Activated T-helper 1 cell treated with anti-CD3 and anti-CD28 coated beads, Interleukin-12 subunit alpha, Interleukin-12 subunit beta, Interleukin-2, Interleukin-4 antibody, amounts not matched to agents 30 ng/mL and 10 ng/mL and 1 ng/mL, durations not matched to agents 14 hours and 24 hours and 36 hours (primary cell): Measurements from ENCODE around the gene IFT172. TPM values are rescaled to one million over a fixed set of nuclear protein-coding genes. Genes with fewer than 3 reads are reported as not detected.

Experiments used
- DNase-seq: peaks from one replicate; pipeline ENCODE4 v3.0.0; 2021; ENCODE audit warnings: low spot score
- H3K27ac Mint-ChIP-seq: one replicate; pipeline ENCODE4 v1.8.0; 2021; ENCODE audit warnings: mild to moderate bottlenecking, mixed read lengths
- H3K27me3 Mint-ChIP-seq: one replicate; pipeline ENCODE4 v1.8.0; 2022; ENCODE audit warnings: mild to moderate bottlenecking, moderate library complexity, mixed read lengths; ENCODE audit not compliant: insufficient read depth
- H3K36me3 Mint-ChIP-seq: one replicate; pipeline ENCODE4 v1.8.0; 2021; ENCODE audit warnings: low read depth, mixed read lengths
- H3K4me1 Mint-ChIP-seq: one replicate; pipeline ENCODE4 v1.8.0; 2021; ENCODE audit warnings: low read depth, mixed read lengths
- H3K4me3 Mint-ChIP-seq: one replicate; pipeline ENCODE4 v1.8.0; 2021; ENCODE audit warnings: mild to moderate bottlenecking, moderate library complexity, mixed read lengths
- H3K9me3 Mint-ChIP-seq: one replicate; pipeline ENCODE4 v1.8.0; 2021; ENCODE audit warnings: mixed read lengths
- intact Hi-C: fragments of 100-400 bp; cut with micrococcal nuclease; formaldehyde crosslinking; loops from one replicate; pipeline ENCODE4 v1.15.1; 2024
- total RNA-seq: library from RNA; stranded (reverse); gene quantifications from 2 replicates; pipeline ENCODE4 v1.2.3, GENCODE V29; 2022

The IFT172 gene
- total RNA-seq, 1 donor from 2014 or later, result 13.5 TPM

DNA sequence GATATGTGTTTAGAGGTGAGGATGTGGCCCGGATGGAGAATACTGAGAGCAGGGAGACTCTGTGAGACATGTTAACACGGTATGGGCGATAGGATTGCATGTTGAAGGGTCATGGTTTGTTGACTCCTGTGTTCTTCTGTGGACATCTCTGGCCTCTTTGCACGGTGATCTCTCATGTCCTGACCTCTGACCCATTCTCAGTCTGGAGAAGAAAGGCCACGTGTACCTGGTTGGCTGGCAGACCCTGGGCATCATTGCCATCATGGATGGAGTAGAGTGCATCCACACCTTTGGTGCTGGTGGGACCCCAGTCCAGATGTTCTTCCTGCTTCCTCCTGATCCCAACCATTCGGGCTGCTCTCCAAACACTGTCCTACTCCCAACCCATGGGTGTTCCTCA is 17.0 kb upstream of the IFT172 start:
- H3K9me3 Mint-ChIP-seq, result no peaks in the 10 kb centered on the region
- no peak overlapping the region for H3K27ac Mint-ChIP-seq
- intact Hi-C loops, result no loop called here
- H3K4me3 Mint-ChIP-seq, result no peak overlapping the region
- H3K27me3 Mint-ChIP-seq, result peaks cover 18% of the 10 kb centered on the region
- DNase-seq, result no peak
- H3K4me1 Mint-ChIP-seq, result no peaks in the 10 kb centered on the region
- no peaks in the 10 kb centered on the region for H3K36me3 Mint-ChIP-seq

DNA sequence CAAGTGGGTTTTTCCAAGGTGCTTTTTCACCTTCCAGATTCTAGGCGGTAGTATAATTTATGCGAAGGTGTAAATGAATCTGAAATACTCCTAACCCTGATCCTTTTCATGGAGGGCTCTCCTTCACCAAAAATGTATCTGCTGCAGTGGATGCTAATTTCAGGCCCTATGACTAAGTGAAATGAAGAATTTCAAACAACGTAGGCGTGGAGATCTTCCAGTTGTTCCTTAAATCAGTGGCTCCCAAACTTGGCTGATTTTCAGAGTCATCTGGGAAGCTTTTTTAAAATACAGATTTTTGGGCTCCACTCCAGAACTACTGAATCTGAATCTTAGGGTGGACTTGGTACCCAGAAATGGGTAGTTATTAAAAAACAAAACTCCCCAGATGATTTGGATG is 12.6 kb upstream of the IFT172 start:
- no peak overlapping the region for H3K27ac Mint-ChIP-seq
- DNase-seq, result no peak
- no peak overlapping the region for H3K4me3 Mint-ChIP-seq
- intact Hi-C loops, result no loop called here
- H3K27me3 Mint-ChIP-seq, result peaks cover 16% of the 10 kb centered on the region
- H3K4me1 Mint-ChIP-seq, result no peaks in the 10 kb centered on the region
- no peaks in the 10 kb centered on the region for H3K9me3 Mint-ChIP-seq
- no peaks in the 10 kb centered on the region for H3K36me3 Mint-ChIP-seq

DNA sequence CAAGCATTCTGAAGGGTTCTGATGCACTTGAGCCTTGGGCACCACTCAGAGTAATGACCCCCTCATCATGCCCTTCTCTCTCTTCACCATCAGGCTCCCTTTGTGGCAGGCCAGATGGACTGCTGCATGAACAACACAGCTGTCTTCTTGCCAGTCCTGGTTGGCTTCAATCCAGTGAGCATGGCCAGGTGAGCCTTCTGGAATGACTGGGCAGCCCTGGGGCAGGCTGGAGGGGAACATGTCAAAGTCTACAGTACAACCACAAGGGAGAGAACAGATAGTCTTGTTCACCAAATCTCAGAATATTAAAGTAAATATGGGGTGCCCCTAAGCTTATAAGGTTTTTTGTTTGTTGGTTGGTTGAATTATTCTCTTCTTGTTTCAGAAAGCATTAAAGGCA is 11.5 kb upstream of the IFT172 start:
- Mint-ChIP-seq H3K27me3 (peaks cover 27% of the 10 kb centered on the region), H3K36me3 (no peaks in the 10 kb centered on the region), H3K4me3 (no peak overlapping the region), H3K9me3 (no peaks in the 10 kb centered on the region), H3K4me1 (no peaks in the 10 kb centered on the region), H3K27ac (no peak overlapping the region)
- DNase-seq, result no peak
- intact Hi-C loops, result no loop called here

DNA sequence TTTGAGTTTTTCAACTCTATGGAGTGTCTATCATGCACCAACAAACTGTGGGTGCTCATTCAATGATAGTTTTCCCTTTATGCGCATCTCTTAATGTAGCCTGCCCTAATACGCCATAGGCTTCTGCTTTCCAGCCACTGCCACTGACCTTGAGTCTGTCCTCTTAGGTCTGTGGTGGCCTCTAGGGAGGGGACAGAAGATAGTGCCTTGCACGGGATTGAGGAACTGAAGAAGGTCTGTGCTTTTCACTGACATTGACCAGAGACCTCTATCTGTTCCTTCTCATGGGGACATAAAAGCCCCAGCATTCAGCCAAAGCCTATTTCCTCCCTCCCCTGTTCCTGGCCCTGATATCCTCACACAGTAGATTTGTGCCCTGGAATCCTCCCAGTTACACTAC is 9.4 kb upstream of the IFT172 start:
- peaks cover 42% of the 10 kb centered on the region for H3K27me3 Mint-ChIP-seq
- no peak overlapping the region for H3K27ac Mint-ChIP-seq
- H3K36me3 Mint-ChIP-seq, result no peaks in the 10 kb centered on the region
- H3K4me3 Mint-ChIP-seq, result no peak overlapping the region
- H3K4me1 Mint-ChIP-seq, result peaks cover 8% of the 10 kb centered on the region
- H3K9me3 Mint-ChIP-seq, result no peaks in the 10 kb centered on the region
- intact Hi-C loops, result no loop called here
- no peak for DNase-seq

DNA sequence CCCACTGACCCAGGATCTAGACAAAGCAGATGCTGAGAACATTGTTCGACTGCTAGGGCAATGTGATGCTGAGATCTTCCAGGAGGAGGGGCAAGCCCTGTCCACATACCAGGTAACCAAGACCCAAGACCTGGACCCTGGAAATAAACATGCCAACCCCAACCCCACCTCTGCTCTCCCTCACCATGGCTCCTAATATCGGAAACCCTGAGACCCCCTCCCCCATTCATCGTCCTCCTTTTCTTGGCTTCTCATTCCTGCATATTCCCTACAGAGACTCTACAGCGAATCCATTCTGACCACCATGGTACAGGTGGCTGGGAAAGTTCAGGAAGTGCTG is 7.7 kb upstream of the IFT172 start:
- Mint-ChIP-seq H3K27ac (no peak overlapping the region), H3K36me3 (no peaks in the 10 kb centered on the region), H3K4me3 (no peak overlapping the region), H3K4me1 (peaks cover 8% of the 10 kb centered on the region), H3K27me3 (peaks cover 47% of the 10 kb centered on the region), H3K9me3 (no peaks in the 10 kb centered on the region)
- no peak for DNase-seq
- intact Hi-C loops, result no loop called here

DNA sequence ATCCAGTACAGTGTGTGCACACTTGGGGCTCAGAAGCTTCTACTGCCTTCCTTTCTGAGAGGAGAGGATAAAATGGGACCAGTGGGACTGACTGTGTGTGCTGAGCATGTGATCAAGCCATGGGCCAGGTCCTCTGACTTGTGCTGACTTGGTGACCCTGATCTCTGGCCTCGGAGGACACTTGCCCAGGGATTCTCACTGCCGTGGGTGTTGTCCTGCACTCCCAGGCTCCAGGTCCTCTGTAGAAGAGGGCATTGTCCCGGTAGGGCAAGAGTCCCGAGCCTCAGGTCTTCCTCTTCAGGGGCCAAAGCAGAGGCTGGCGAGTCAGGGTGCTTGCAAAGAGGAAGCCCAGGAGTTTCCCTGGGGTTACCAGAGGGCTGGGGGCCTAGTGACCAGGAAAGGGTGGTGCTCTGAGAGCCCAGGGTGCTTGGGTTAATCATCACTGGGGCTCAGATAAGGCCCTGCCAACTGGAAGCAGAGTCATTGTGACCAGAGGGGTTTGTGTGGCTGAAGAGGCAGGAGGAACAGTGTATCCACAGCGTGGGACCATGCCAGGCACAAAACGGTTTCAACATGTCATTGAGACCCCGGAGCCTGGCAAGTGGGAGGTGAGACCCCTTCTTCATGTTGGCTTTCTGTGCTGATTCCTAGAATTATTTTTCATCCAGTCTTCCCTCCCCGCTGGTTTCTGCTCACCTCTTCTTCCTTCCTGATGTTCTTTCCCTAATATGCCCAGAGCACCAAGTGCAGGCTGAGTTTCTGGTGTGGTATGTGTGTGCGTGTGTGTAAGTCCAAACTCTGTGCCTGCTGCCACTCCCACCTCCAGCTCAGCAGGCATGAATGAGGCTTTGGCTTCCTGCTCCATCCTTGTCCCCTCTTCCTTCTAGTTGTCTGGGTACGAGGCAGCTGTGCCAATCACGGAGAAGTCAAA is 7.1 kb upstream of the IFT172 start, which contains the start of gene GCKR:
TSS of gene GCKR (plus strand) at position 483 of the 931 bp plus-strand sequence. CDS start at position 549, 66 bp downstream.
- Mint-ChIP-seq H3K36me3 (no peaks in the 10 kb centered on the region), H3K4me3 (peak within 1 kb of the TSS; percentile 70), H3K9me3 (no peaks in the 10 kb centered on the region), H3K27ac (no peak within 1 kb of the TSS), H3K4me1 (peaks cover 8% of the 10 kb centered on the region), H3K27me3 (peaks cover 46% of the 10 kb centered on the region)
- no peak for DNase-seq
- intact Hi-C loops, result no loop called here

DNA sequence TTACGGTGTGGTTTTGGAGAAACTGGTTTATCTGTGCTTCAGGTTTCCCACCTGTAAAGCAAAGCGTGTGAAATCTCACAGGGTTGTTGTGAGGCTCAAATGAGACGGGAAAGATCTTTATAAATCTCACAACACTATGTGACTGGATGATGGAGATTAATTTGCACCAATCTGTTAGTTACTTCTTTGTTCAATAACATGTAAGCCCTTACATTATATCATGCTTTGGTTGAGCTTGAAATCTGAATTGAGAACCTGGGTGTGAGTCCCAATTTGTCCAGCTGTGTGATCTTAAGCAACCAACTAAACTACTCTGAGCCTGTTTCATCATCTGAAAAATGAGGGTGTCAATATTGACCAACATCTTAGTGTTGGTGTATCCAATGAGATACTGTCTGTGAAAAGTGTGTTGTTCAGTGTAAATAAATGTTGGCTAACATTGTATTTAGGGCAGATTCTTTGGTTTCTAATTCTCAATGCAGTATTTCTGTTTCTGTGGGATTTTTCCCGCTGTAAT is 6.4 kb upstream of the IFT172 start:
- no peak for DNase-seq
- Mint-ChIP-seq H3K27ac (no peak overlapping the region), H3K9me3 (no peaks in the 10 kb centered on the region), H3K27me3 (peaks cover 44% of the 10 kb centered on the region), H3K36me3 (no peaks in the 10 kb centered on the region), H3K4me1 (peaks cover 14% of the 10 kb centered on the region), H3K4me3 (peak overlapping the region; percentile 70)
- intact Hi-C loops, result no loop called here

DNA sequence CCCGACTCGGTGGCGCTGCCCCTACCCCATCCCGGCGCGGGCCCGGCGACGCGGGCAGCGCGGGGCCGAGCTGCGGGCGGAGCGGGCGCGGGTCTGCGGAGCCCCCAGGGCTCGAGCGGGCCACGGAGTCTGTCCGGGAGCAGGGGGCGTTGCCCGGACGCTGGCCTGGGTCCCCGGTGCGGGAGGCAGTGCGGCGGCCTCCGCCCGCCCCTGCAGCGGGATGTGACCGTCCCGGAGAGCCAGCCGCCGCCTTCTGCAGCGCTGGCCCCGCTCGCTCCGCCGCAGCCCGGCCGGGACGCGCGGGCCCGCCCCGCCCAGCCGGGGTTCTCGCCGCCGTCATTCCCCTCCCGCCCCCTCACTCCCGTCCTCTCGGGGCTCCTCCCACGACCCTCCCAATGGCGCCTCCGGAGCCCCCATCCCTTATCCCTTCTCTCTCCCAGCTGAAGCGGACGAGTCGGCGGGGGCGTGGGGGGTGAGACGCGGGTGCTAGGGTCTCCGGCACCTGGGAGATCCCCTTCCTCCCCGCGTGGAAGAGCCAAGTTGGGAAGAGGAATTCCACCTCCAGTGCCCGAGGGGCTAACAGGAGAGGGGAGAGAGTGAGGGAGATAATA is 5.5 kb upstream of the IFT172 start, which contains the start of gene FNDC4:
TSS of gene FNDC4 (minus strand) at position 257 of the 611 bp plus-strand sequence. CDS start 521 bp downstream, outside the sequence.
- Mint-ChIP-seq H3K4me3 (peak within 1 kb of the TSS; percentile 70), H3K36me3 (no peaks in the 10 kb centered on the region), H3K4me1 (peaks cover 19% of the 10 kb centered on the region), H3K9me3 (no peaks in the 10 kb centered on the region), H3K27me3 (peaks cover 44% of the 10 kb centered on the region), H3K27ac (no peak within 1 kb of the TSS)
- DNase-seq, result peak; percentile 15
- intact Hi-C loops, result no loop called here

DNA sequence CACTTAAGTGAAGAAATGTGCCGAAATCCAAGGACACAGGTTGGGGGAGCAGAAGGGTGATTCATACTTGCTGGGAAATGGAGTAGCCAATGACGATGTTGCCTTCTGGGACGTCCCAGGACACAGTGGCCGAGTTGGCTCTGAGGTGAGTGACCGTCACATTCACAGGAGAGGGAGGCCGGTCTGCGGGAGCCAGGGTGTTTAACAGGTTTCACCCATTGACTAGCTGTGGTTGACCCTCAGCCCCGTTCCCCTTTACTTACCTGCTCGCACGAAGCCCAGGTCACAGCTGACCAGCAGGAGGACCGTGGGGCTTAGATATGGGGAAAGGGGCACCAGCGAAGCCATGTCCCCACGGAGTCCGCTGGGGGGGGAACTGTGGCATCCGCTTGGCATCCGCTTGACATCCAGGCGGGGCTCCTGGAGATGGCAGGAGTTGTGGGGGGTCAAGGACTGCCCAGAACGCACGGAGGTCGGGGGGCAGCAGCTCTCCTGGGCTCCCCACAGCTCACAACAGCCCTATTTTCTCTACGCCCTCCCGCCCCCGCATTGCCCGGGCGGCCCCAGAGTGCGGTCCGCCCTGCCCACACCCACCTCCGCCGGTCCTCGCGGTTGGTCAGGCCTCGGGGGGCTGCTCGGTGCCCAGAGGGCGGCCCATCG is 4.9 kb upstream of the IFT172 start:
- Mint-ChIP-seq H3K36me3 (no peaks in the 10 kb centered on the region), H3K27me3 (peaks cover 44% of the 10 kb centered on the region), H3K27ac (no peak overlapping the region), H3K4me3 (peak overlapping the region; percentile 32), H3K4me1 (peaks cover 26% of the 10 kb centered on the region), H3K9me3 (no peaks in the 10 kb centered on the region)
- no peak for DNase-seq
- intact Hi-C loops, result no loop called here

DNA sequence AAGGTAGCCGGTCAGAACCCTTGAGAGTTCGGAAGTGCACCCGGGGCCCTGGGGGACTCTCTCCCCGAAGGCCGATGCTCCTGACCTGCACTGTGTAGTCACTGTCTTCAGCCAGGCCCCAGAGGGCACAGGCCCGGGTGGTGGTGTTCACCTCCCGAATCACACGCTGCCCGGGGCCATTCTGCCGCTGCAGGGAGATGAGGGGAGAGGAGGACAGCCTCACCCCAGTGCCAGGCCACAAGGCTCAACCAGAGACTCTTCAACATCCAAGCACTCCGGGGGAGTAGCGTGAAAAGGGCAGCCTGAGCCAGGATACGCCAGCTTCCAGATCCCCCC is 4.4 kb upstream of the IFT172 start:
- H3K27ac Mint-ChIP-seq, result no peak overlapping the region
- H3K9me3 Mint-ChIP-seq, result no peaks in the 10 kb centered on the region
- H3K27me3 Mint-ChIP-seq, result peaks cover 41% of the 10 kb centered on the region
- no peak for DNase-seq
- peak overlapping the region; percentile 46 for H3K4me3 Mint-ChIP-seq
- intact Hi-C loops, result no loop called here
- peaks cover 30% of the 10 kb centered on the region for H3K4me1 Mint-ChIP-seq
- no peaks in the 10 kb centered on the region for H3K36me3 Mint-ChIP-seq

DNA sequence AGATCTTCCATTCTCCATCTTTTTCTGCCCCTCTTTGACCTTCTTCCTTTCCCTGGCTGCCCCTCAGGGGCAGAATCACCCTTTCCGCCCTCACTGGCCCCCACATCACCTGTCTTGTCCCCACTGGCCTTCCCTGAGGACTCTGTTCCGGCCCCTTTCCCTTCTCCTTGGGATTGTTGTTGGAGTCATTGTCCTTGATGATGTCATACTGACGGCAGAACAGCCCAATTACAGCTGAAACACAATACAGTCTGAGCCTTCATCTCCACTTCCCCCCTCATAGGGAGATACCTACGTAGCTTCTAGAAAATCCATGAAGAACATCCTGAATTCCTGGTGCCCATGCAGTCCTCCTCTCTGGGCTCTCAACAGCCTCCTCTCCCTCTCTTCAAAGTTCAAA is 3.0 kb upstream of the IFT172 start:
- no peaks in the 10 kb centered on the region for H3K9me3 Mint-ChIP-seq
- H3K27me3 Mint-ChIP-seq, result peaks cover 36% of the 10 kb centered on the region
- intact Hi-C loops, result no loop called here
- H3K36me3 Mint-ChIP-seq, result no peaks in the 10 kb centered on the region
- H3K27ac Mint-ChIP-seq, result no peak overlapping the region
- peaks cover 30% of the 10 kb centered on the region for H3K4me1 Mint-ChIP-seq
- no peak overlapping the region for H3K4me3 Mint-ChIP-seq
- no peak for DNase-seq

DNA sequence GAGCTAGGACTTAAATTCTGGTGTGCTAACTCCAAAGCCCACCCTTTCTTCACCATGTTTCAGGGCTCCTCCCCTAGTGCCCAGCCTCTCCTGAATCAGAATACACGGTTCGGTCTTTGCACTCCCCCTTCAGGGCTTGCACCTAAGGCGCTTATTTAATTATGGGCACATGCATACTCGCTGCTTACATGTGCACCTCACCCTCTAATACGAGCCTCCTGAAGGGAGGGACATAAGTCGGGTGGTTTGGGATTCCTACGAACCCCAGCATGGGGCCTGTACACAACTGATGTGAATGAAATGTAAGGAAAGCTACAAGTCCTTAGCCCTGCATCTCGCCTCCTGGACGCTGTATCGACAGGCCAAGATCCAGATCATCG is 435 bp downstream of the IFT172 start:
- DNase-seq, result no peak
- intact Hi-C loops, result loop anchor here (1.0 to 10.0 kb wide), 11 partner anchors 61 to 404 kb away; partner anchors contain the start of genes CAD, EIF2B4, GTF3C2 and KHK
- peak overlapping the region; percentile 91 for H3K27ac Mint-ChIP-seq
- H3K4me1 Mint-ChIP-seq, result peaks cover 22% of the 10 kb centered on the region
- peaks cover 9% of the 10 kb centered on the region for H3K27me3 Mint-ChIP-seq
- peak overlapping the region; percentile 91 for H3K4me3 Mint-ChIP-seq
- no peaks in the 10 kb centered on the region for H3K9me3 Mint-ChIP-seq
- no peaks in the 10 kb centered on the region for H3K36me3 Mint-ChIP-seq

DNA sequence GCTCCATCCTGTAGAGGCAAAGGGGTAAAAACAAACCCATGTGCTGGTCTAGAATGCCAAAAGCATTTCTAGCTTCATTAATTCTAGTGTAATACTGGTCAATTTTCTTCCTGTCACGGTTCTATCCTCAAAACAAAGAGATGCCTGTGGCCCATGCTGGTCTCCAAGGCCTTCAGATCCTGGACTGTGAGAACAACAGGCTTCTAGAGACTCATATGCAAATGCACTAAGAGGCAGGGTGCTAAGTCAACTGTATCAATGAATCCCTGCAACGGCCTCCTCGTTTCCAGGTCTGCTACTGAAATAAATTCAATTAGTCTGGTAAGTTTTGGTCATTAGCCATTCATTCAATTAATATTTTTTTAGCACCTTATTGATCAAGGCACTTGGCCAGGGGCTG is 4.0 kb downstream of the IFT172 start:
- intact Hi-C loops, result loop anchor here (5.0 to 10.0 kb wide), 2 partner anchors 268 to 401 kb away; partner anchors contain the start of genes CAD and KHK
- Mint-ChIP-seq H3K4me1 (peaks cover 15% of the 10 kb centered on the region), H3K36me3 (peaks cover 4% of the 10 kb centered on the region), H3K4me3 (no peak overlapping the region), H3K27me3 (no peaks in the 10 kb centered on the region), H3K9me3 (no peaks in the 10 kb centered on the region), H3K27ac (no peak overlapping the region)
- no peak for DNase-seq
